K562 (cell line): ENCODE data around the gene OR5H15. TPM values are rescaled to one million over a fixed set of nuclear protein-coding genes. Genes with fewer than 3 reads are reported as not detected.

Source experiments
- ATAC-seq: fragments of 200-7000 bp; cut with Tn5 transposase; 3 replicates; pipeline ENCODE4 v1.9.1; 2020; ENCODE audit warnings: moderate library complexity
- BruUV-seq: library from RNA; stranded (reverse); fragments of 400-500 nt; replicated peaks from 2 replicates; lab custom pipeline; 2021; lab: Mats Ljungman, UMichigan
- CTCF ChIA-PET: fragments of 300-600 bp; formaldehyde crosslinking; extraction: SDS; loops from one replicate; lab custom pipeline; 2021; ENCODE audit warnings: low intra/inter-chr PET ratio; lab: Yijun Ruan, JAX
- POLR2A ChIA-PET: fragments of 300-600, 350-650 bp; sonication (Branson Sonifier 250); formaldehyde crosslinking; extraction: SDS; loops from one replicate; lab custom pipeline; 2021; ENCODE audit warnings: antibody characterized with exemption, inconsistent platforms; lab: Yijun Ruan, JAX
- DNase-seq, 4 experiments: peaks; one replicate each; pipeline versions ENCODE4 v3.0.0 to v3.0.0-alpha.2; 2011 to 2018; ENCODE audit warnings: low spot score in 3 of 4, mixed read lengths in 3 of 4; ENCODE audit errors: extremely low read depth in 1 of 4
- FAIRE-seq: peaks from 2 replicates; lab custom pipeline; 2011; peaks lifted over from hg19 to GRCh38; lab: Jason Lieb, UNC
- H2AFZ ChIP-seq: 2 replicates; pipeline ENCODE4 v1.6.0; 2011; ENCODE audit warnings: low read depth, low read length, control low read depth, inconsistent platforms
- H3K27ac ChIP-seq: fragments of 200-600 bp; 3 replicates; pipeline ENCODE4 v1.8.0; 2011; ENCODE audit warnings: low read depth, mild to moderate bottlenecking, control low read depth, inconsistent platforms, low read length, moderate library complexity, mixed read lengths; ENCODE audit errors: extremely low read depth
- H3K27me3 ChIP-seq, 2 experiments: fragments of 300-600 bp in 1 of 2; 2 replicates in 1 of 2; 3 replicates in 1 of 2; pipeline versions ENCODE4 v1.6.0 to v1.8.0; 2011; ENCODE audit warnings: inconsistent platforms in 2 of 2, low read length in 2 of 2, mild to moderate bottlenecking in 1 of 2, mixed read lengths in 1 of 2, moderate library complexity in 1 of 2; ENCODE audit not compliant: control insufficient read depth in 2 of 2, insufficient read depth in 2 of 2
- H3K36me3 ChIP-seq: fragments of 300-600 bp; 3 replicates; pipeline ENCODE4 v1.8.0; 2011; ENCODE audit warnings: mild to moderate bottlenecking, low read length, inconsistent platforms; ENCODE audit not compliant: control insufficient read depth, insufficient read depth
- H3K4me1 ChIP-seq, 2 experiments: fragments of 200-600 bp in 1 of 2; replicated peaks in 1 of 2; 2 replicates in 1 of 2; 3 replicates in 1 of 2; pipeline versions ENCODE4 v1.5.1 to v1.8.0; 2011; ENCODE audit warnings: inconsistent platforms in 2 of 2, low read length in 2 of 2, mild to moderate bottlenecking in 1 of 2, mixed read lengths in 1 of 2, moderate library complexity in 1 of 2; ENCODE audit not compliant: control insufficient read depth in 2 of 2, insufficient read depth in 2 of 2
- H3K4me2 ChIP-seq: 2 replicates; pipeline ENCODE4 v1.6.1; 2011; ENCODE audit warnings: low read length, control low read depth, inconsistent platforms, mixed read lengths; ENCODE audit not compliant: insufficient read depth
- H3K4me3 ChIP-seq: fragments of 200-600 bp; sonication (generic), shearing (Covaris generic); 2 replicates; pipeline ENCODE4 v1.5.1; 2016; ENCODE audit warnings: control low read depth, inconsistent platforms
- H3K79me2 ChIP-seq: fragments of 200-600 bp; 3 replicates; pipeline ENCODE4 v1.8.0; 2011; ENCODE audit warnings: low read length, inconsistent platforms; ENCODE audit not compliant: control insufficient read depth, insufficient read depth
- H3K9ac ChIP-seq, 2 experiments: 2 replicates each; pipeline versions ENCODE4 v1.6.0 to v1.6.1; 2011; ENCODE audit warnings: low read depth in 2 of 2, low read length in 2 of 2, control low read depth in 1 of 2, inconsistent platforms in 1 of 2, mild to moderate bottlenecking in 1 of 2, mixed read lengths in 1 of 2; ENCODE audit not compliant: insufficient read depth in 1 of 2
- H3K9me1 ChIP-seq: one replicate; pipeline ENCODE4 v1.6.0; 2011; ENCODE audit warnings: inconsistent platforms, mild to moderate bottlenecking, low read length, moderate library complexity; ENCODE audit not compliant: control insufficient read depth, insufficient read depth
- H3K9me3 ChIP-seq: replicated peaks from 2 replicates; pipeline ENCODE4 v1.5.1; 2011; ENCODE audit warnings: low read depth, low read length, inconsistent platforms; ENCODE audit not compliant: control insufficient read depth, insufficient read depth
- H4K20me1 ChIP-seq: replicated peaks from 2 replicates; pipeline ENCODE4 v1.6.1; 2011; ENCODE audit warnings: low read length, inconsistent platforms, mixed read lengths; ENCODE audit not compliant: control insufficient read depth, insufficient read depth
- HDAC6 ChIP-seq: IDR thresholded peaks from 2 replicates; pipeline ENCODE4 v1.6.1; 2012; ENCODE audit warnings: low read depth, mild to moderate bottlenecking, control low read depth, inconsistent platforms, low read length, moderate library complexity
- PREB ChIP-seq: sonication (generic); formaldehyde crosslinking; IDR thresholded peaks from 2 replicates; pipeline ENCODE4 v1.8.1; 2023; ENCODE audit warnings: mild to moderate bottlenecking, missing genetic modification reagents
- ZNF212 ChIP-seq: fragments of 450-650 bp; formaldehyde crosslinking; IDR thresholded peaks from 2 replicates; pipeline ENCODE4 v1.4.0; 2020; ENCODE audit warnings: mild to moderate bottlenecking
- ZNF408 ChIP-seq: fragments of 250-450 bp; sonication (Bioruptor Pico); IDR thresholded peaks from 2 replicates; pipeline ENCODE4 v1.4.0; 2020; ENCODE audit warnings: low read depth, mild to moderate bottlenecking, moderate library complexity
- WGBS: fragments of 100-300 bp; shearing (Covaris generic); methylation state at CpG from one replicate; pipeline ENCODE4 v1.1.6; 2016; ENCODE audit warnings: low coverage, mixed read lengths; ENCODE audit not compliant: insufficient coverage; ENCODE audit errors: missing lambda C conversion rate; 5-methylcytosine and 5-hydroxymethylcytosine counted together
- in situ Hi-C: fragments of 300-500 bp; cut with MboI; formaldehyde crosslinking; loops from 4 replicates; pipeline ENCODE4 v1.15.0; 2018; ENCODE audit warnings: inconsistent platforms, mixed read lengths
- intact Hi-C: fragments of 100-400 bp; cut with micrococcal nuclease; formaldehyde crosslinking; loops from 2 replicates; pipeline ENCODE4 v1.14.2; 2022
- polyA plus RNA-seq, 8 experiments: library from polyadenylated mRNA; depleted of rRNA in 4 of 8; stranded (reverse) in 5 of 8; unstranded in 3 of 8; fragments of >200 nt; fragmentation: Nextera tagmentation in 2 of 8; fragmentation: Illumina TruSeq in 1 of 8; extraction: Ambion mirVana in 2 of 8; extraction: Trizol in 1 of 8; gene quantifications; 2 replicates each; pipeline versions ENCODE4 v1.2.1 to v1.2.3, GENCODE V29; 2011 to 2014; ENCODE audit warnings: inconsistent platforms in 1 of 8, missing spikeins in 1 of 8
- total RNA-seq, 7 experiments: library from RNA; depleted of rRNA in 6 of 7; stranded (reverse); fragments of >200 nt in 6 of 7; fragmentation: Illumina TruSeq in 2 of 7; extraction: Trizol in 2 of 7; gene quantifications; 2 replicates each; pipeline versions ENCODE4 v1.2.1 to v1.2.3, GENCODE V29; 2011 to 2021; ENCODE audit warnings: low replicate concordance in 1 of 7
- TF ChIP-seq, protein P1 (sequence below): fragments of 450-650 bp; formaldehyde crosslinking; IDR thresholded peaks from 2 replicates; pipeline ENCODE4 v1.4.0; 2020; ENCODE audit warnings: mild to moderate bottlenecking, moderate library complexity
- TF ChIP-seq, protein P2 (sequence below): sonication (generic); formaldehyde crosslinking; IDR thresholded peaks from 2 replicates; pipeline ENCODE4 v1.8.0; 2022; ENCODE audit warnings: mild to moderate bottlenecking, low read depth, missing genetic modification reagents

OR5H15 gene
- total and polyA plus RNA-seq, 9 of the 15 experiments (the other 6 are each of a cell fraction or from before 2014, with no cell fraction given), result not detected

DNA sequence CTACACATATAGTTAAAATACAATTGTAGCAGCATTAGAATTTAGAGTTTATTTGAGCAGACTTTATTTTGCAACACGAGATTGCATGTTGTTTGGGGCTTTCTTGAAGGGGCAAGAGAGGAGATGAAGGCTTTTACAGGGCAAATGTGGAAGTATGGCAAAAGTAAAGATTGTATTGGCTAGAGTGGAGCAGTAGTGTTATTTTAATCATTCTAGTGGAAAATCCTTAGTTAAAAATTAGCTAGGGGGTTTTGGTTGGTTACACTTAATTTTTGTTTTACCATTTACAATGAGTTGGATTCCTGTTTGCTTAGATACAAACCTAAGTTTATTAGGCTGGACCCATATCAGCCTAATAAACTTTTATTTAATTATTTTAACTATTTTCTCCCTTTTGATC, 4.6 kb downstream of the OR5H15 start:
- Histone ChIP-seq H3K27me3 (no peaks in the 10 kb centered on the region), H3K79me2 (no peaks in the 10 kb centered on the region), H3K4me2 (no peak overlapping the region), H3K9ac (no peak overlapping the region), H3K4me1 (no peaks in the 10 kb centered on the region), H3K9me1 (no peaks in the 10 kb centered on the region), H3K4me3 (no peak overlapping the region), H3K9me3 (no peaks in the 10 kb centered on the region), H4K20me1 (no peaks in the 10 kb centered on the region), H3K27ac (no peak overlapping the region), H2AFZ (no peak overlapping the region), H3K36me3 (no peaks in the 10 kb centered on the region)
- no peak for DNase-seq
- no peak for TF ChIP-seq HDAC6
- no peak for TF ChIP-seq ZNF408 (CRISPR knock-in tag)
- TF ChIP-seq, protein P1, sequence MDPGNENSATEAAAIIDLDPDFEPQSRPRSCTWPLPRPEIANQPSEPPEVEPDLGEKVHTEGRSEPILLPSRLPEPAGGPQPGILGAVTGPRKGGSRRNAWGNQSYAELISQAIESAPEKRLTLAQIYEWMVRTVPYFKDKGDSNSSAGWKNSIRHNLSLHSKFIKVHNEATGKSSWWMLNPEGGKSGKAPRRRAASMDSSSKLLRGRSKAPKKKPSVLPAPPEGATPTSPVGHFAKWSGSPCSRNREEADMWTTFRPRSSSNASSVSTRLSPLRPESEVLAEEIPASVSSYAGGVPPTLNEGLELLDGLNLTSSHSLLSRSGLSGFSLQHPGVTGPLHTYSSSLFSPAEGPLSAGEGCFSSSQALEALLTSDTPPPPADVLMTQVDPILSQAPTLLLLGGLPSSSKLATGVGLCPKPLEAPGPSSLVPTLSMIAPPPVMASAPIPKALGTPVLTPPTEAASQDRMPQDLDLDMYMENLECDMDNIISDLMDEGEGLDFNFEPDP (CRISPR knock-in tag), result no peak
- no peak for TF ChIP-seq PREB (CRISPR knock-in tag)
- no peak for TF ChIP-seq ZNF212
- TF ChIP-seq, protein P2, sequence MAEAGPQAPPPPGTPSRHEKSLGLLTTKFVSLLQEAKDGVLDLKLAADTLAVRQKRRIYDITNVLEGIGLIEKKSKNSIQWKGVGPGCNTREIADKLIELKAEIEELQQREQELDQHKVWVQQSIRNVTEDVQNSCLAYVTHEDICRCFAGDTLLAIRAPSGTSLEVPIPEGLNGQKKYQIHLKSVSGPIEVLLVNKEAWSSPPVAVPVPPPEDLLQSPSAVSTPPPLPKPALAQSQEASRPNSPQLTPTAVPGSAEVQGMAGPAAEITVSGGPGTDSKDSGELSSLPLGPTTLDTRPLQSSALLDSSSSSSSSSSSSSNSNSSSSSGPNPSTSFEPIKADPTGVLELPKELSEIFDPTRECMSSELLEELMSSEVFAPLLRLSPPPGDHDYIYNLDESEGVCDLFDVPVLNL (CRISPR knock-in tag), result no peak
- WGBS, result 0% methylated on average over 1 of the region's 1 CpG
- ChIA-PET POLR2A (no interaction called here), CTCF (no interaction called here)
- BruUV-seq, result no TSS peak
- FAIRE-seq, result no peak
- no peak for ATAC-seq
- intact Hi-C loops, result no loop called here
- in situ Hi-C loops, result no loop called here
